Lung (tissue), 12 donors: Measurements from ENCODE around the gene TTLL1. TPM values are rescaled to one million over a fixed set of nuclear protein-coding genes. Genes with fewer than 3 reads are reported as not detected.
"Not testable (repeated sequence)": the region's sequence is repeated elsewhere in the genome, so short reads cannot be mapped to it uniquely, and the experiment has no call there.

Experiments used
- ATAC-seq: fragments of 200-7000 bp; cut with Tn5 transposase; one replicate; pipeline ENCODE4 v1.9.1; 2020; ENCODE audit warnings: moderate number of reproducible peaks; ENCODE audit not compliant: insufficient read depth, low FRiP score
- DNase-seq, 3 donors: peaks; one replicate each; pipeline ENCODE4 v3.0.0-alpha.2; 2013 to 2017
- H3K27ac ChIP-seq, 2 donors: one replicate each; pipeline ENCODE4 v1.5.1; 2013; ENCODE audit warnings: mild to moderate bottlenecking in 2 of 2, moderate library complexity in 2 of 2, control low read depth in 1 of 2, inconsistent platforms in 1 of 2, low read depth in 1 of 2, low read length in 1 of 2
- H3K27me3 ChIP-seq, 3 donors: one replicate each; pipeline ENCODE4 v1.5.1; 2013; ENCODE audit warnings: low read length in 2 of 3; ENCODE audit not compliant: control insufficient read depth in 3 of 3, insufficient read depth in 3 of 3
- H3K36me3 ChIP-seq, 4 donors: one replicate each; pipeline ENCODE4 v1.5.1; 2013; ENCODE audit warnings: low read length in 4 of 4, mild to moderate bottlenecking in 1 of 4, moderate library complexity in 1 of 4; ENCODE audit not compliant: control insufficient read depth in 4 of 4, insufficient read depth in 4 of 4
- H3K4me1 ChIP-seq, 5 donors: one replicate each; pipeline ENCODE4 v1.5.1; 2013; ENCODE audit warnings: low read length in 5 of 5, mild to moderate bottlenecking in 2 of 5, moderate library complexity in 1 of 5; ENCODE audit not compliant: control insufficient read depth in 5 of 5, insufficient read depth in 5 of 5
- H3K4me3 ChIP-seq: one replicate; pipeline ENCODE4 v1.5.1; 2013; ENCODE audit warnings: mild to moderate bottlenecking, control low read depth, moderate library complexity
- H3K9ac ChIP-seq, 2 donors: one replicate each; pipeline ENCODE4 v1.5.1; 2013; ENCODE audit warnings: low read length in 2 of 2, control low read depth in 1 of 2; ENCODE audit not compliant: insufficient read depth in 1 of 2
- H3K9me3 ChIP-seq, 4 donors: one replicate each; pipeline ENCODE4 v1.5.1; 2013; ENCODE audit warnings: low read length in 3 of 4, mild to moderate bottlenecking in 1 of 4, moderate library complexity in 1 of 4; ENCODE audit not compliant: control insufficient read depth in 4 of 4, insufficient read depth in 3 of 4
- WGBS, 2 donors: extraction: QIAGEN DNeasy Blood & Tissue Kit; methylation state at CpG; one replicate each; pipeline ENCODE4 v1.1.7; 2013; 5-methylcytosine and 5-hydroxymethylcytosine counted together
- polyA plus RNA-seq, 2 donors: library from polyadenylated mRNA; stranded (reverse); fragments of 200-250 nt; gene quantifications; one replicate each; pipeline ENCODE4 v1.2.1, GENCODE V29; 2013
- total RNA-seq, 2 donors: library from RNA; depleted of rRNA in 1 of 2; stranded (reverse); fragments of >200 nt in 1 of 2; gene quantifications; one replicate each; pipeline ENCODE4 v1.2.1, GENCODE V29; 2014 to 2021
- TF ChIP-seq, protein P1 (sequence below): IDR thresholded peaks from 2 replicates; pipeline ENCODE4 v1.5.1; 2012; ENCODE audit warnings: mild to moderate bottlenecking; ENCODE audit errors: control extremely low read depth, extremely low read depth
- donor health status: control.
- donor health status: control.
- donor health status: Bipolar disorder and iron deficiency.
- donor health status: healthy.
- donor health status: DM: yes; HTN: yes; CAD: no.

The TTLL1 gene
- total and polyA plus RNA-seq, 4 donors: 3.8 to 8.0 (median 5.6) TPM

DNA sequence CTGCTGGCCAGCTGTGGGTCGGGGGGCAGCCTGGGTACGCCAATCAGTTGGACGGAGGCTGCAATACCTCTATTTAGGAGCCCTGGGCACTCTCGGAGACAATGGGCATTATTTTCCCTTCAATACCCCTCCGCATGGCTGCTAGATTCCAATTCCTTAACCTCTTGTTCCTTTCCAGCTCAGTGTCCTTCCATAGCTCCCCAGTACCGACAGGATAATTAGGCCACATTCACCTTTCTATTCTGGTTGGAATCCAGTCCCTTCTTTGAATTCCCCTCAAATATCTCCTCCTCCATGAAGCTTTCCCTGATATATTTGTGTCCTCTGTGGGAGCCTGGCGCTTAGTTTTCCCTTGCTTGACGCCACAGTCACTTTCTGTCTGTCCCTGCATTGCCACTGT is 17.1 kb upstream of the TTLL1 start:
- Histone ChIP-seq H3K27me3 (peaks cover 0 to 18% (median 14%) of the 10 kb centered on the region in 3 donors), H3K27ac (no peak overlapping the region), H3K9ac (no peak overlapping the region), H3K36me3 (no peaks in the 10 kb centered on the region), H3K9me3 (no peaks in the 10 kb centered on the region), H3K4me1 (peaks cover 0 to 11% (median 8%) of the 10 kb centered on the region in 5 donors), H3K4me3 (no peak overlapping the region)
- no peak for DNase-seq
- TF ChIP-seq, protein P1, sequence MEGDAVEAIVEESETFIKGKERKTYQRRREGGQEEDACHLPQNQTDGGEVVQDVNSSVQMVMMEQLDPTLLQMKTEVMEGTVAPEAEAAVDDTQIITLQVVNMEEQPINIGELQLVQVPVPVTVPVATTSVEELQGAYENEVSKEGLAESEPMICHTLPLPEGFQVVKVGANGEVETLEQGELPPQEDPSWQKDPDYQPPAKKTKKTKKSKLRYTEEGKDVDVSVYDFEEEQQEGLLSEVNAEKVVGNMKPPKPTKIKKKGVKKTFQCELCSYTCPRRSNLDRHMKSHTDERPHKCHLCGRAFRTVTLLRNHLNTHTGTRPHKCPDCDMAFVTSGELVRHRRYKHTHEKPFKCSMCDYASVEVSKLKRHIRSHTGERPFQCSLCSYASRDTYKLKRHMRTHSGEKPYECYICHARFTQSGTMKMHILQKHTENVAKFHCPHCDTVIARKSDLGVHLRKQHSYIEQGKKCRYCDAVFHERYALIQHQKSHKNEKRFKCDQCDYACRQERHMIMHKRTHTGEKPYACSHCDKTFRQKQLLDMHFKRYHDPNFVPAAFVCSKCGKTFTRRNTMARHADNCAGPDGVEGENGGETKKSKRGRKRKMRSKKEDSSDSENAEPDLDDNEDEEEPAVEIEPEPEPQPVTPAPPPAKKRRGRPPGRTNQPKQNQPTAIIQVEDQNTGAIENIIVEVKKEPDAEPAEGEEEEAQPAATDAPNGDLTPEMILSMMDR: no peak
- WGBS, 2 donors: 91 to 99% methylated on average over 8 of the region's 8 CpGs
- ATAC-seq: no peak

DNA sequence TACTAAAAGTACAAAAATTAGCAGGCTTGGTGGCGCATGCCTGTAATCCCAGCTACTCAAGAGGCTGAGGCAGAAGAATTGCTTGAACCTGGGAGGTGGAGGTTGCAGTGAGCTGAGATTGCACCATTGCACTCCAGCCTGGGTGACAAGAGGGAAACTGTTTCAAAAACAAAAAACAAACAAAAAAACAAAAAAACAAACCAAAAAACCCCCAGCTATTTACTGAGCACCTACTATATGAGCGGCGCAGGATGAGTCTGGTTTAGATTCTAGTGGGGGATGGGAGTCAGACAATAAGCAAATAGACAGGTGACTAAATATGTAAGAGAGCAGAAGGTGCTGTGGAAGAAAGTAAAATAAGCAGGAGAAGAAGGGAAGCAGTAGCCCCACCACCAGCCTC is 15.8 kb upstream of the TTLL1 start:
- peaks cover 0 to 11% (median 9%) of the 10 kb centered on the region in 3 donors for H3K27me3 ChIP-seq
- ATAC-seq, DNase-seq, H3K4me1 ChIP-seq, H3K27ac ChIP-seq, H3K9me3 ChIP-seq, H3K4me3 ChIP-seq, H3K9ac ChIP-seq, H3K36me3 ChIP-seq: not testable (repeated sequence)
- 96 to 97% methylated on average over 3 of the region's 3 CpGs for WGBS, 2 donors

DNA sequence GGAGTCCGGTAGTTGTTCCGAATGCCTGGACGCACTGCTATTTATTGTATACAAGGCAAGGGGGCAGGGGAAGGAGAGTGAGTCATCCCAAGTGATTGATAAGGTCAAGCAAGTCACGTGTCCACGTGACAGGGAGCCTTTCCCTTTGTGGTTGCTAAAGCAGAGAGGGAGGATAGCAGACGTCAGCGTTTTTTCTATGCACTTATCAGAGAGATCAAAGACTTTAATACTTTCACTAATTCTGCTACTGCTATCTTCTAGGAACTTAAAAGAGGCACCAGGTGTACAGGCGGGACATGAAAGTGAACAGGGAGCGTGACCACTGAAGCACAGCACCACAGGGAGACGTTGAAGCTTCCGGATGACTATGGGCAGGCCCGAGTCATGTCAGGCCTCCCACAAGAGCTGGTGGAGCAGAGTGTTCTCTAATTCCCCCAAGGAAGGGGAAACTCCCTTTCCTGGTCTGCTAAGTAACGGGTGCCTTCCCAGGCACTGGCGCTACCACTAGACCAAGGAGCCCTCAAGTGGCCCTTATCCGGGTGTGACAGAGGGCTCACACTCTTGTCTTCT is 14.9 kb upstream of the TTLL1 start:
- H3K4me3 ChIP-seq, H3K36me3 ChIP-seq, H3K27me3 ChIP-seq, ATAC-seq, H3K4me1 ChIP-seq, H3K9me3 ChIP-seq, H3K9ac ChIP-seq: not testable (repeated sequence)
- WGBS, 2 donors: 46 to 68% methylated on average over 15 of the region's 15 CpGs
- peak overlapping the region in 1 of 2 donors; percentile 37 for H3K27ac ChIP-seq
- peak in 2 of 3 donors; percentile 20 to 41 for DNase-seq

DNA sequence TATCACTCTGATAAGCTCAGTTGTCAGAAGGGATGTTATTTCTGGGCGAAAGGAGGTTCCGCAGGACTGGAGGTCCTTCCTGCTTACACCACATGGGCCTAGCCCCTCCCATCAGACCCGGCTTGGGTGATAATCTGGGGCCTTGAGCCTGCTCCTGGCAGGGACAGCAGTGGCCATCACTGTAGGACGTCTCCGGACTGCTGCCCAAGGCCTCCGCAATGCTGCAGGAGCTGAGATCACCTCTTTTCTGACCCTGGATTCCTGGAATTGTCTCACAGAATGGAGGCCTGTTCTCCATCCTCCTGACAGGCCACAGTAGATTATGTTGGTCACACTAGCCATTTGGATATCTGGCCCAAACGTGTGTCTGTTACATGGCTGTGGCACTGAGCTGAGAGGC is 12.1 kb upstream of the TTLL1 start:
- peak overlapping the region in 1 of 2 donors; percentile 2 for H3K27ac ChIP-seq
- no peak overlapping the region for H3K4me3 ChIP-seq
- H3K27me3 ChIP-seq: no peaks in the 10 kb centered on the region
- no peak overlapping the region for H3K9ac ChIP-seq
- 64 to 85% methylated on average over 7 of the region's 7 CpGs for WGBS, 2 donors
- ATAC-seq: no peak
- TF ChIP-seq, protein P1: no peak
- peaks cover 0 to 10% (median 0%) of the 10 kb centered on the region in 5 donors for H3K4me1 ChIP-seq
- DNase-seq: no peak
- H3K36me3 ChIP-seq: no peaks in the 10 kb centered on the region
- peaks cover 0 to 3% (median 2%) of the 10 kb centered on the region in 4 donors for H3K9me3 ChIP-seq
